Activated CD4-positive, alpha-beta T cell treated with anti-CD3 and anti-CD28 coated beads for 1 hour (primary cell): ENCODE data around the gene NSMF.

Experiments
- DNase-seq: peaks from one replicate; pipeline ENCODE4 v3.0.0-alpha.2; 2020

Gene NSMF

DNA sequence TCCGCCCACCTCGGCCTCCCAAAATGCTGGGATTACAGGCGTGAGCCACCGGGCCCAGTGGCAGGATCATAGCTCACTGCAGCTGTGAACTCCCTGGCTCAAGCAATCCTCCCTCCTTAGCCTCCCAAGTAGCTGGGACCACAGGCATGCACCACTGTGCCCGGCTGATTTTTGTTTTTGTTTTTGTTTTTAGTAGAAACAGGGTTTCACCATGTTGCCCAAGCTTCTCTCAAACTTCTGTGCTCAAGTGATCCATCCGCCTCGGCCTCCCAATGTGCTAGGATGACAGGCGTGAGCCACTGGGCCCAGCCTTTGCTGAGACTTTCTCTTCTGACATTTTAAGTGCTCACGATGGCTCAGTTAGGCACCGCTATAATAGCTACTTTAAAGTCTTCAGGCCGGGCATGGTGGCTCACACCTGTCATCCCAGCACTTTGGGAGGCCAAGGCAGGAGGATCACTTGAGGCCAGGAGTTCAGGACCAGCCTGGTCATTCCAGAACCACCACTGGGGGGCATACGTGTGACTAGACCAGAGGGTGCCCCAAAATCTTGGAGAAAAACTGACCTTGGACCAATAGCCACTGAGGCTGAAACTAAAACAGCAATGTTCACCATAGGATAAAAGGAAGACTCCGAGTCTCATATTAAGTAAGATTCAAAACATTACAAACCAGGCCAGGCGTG, 14.9 kb downstream of the NSMF start:
- DNase-seq: no peak

DNA sequence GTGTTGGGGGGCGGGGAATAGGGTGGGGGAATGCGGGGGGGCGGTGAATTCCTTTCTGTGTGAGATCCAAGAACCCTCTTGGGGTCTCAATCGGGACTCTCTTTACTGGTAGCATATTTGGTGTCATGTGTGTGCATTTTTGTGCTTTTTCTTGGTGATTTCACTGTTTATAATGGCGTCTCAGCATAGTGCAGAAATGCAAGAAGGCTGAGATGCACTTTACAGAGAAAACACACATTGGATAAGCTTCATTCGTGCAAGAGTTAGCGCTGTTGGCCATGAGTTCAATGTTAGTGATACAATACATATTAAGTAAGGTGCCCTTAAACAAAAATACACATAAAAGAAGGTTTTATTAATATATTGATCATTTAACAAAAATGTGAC, 17.2 kb downstream of the NSMF start:
- DNase-seq: no peak

DNA sequence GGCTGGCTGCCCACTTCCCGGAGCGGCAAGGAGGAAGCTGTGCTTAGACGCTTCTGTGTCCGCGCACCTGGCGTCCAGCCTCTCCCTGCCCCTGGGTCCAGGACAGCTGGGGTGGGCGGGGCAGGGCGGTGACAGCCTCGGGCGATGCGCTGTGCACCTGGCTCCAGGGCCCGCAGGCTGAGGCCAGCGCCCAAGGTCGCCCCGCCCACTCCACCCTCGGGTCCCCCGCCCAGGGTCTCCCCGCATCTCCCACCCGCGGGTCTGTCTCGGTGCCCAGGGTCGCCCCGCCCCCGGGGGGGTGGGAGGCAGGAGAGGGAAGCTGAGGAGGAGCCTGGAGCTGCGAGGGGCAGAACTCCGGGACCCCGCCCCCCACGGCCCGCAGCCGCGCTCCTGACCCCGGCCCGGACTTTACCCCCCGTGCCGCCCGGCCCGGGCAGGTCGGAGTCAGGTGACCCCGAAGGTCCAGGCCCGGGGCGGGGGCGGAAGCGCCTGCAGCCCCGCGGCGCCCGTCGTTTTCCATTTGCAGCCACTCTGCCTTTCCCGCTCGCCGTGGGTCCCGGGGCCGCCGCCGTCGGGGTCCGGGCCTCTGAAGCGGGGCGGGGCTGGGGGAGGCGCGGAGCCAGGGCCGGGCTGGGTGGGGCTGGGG, 17.7 kb downstream of the NSMF start, which contains the start of gene ENTPD8:
Gene ENTPD8 (minus strand): TSS at position 69 of the 646 bp plus-strand sequence. CDS start 3,072 bp downstream, outside the sequence.
- no peak for DNase-seq

DNA sequence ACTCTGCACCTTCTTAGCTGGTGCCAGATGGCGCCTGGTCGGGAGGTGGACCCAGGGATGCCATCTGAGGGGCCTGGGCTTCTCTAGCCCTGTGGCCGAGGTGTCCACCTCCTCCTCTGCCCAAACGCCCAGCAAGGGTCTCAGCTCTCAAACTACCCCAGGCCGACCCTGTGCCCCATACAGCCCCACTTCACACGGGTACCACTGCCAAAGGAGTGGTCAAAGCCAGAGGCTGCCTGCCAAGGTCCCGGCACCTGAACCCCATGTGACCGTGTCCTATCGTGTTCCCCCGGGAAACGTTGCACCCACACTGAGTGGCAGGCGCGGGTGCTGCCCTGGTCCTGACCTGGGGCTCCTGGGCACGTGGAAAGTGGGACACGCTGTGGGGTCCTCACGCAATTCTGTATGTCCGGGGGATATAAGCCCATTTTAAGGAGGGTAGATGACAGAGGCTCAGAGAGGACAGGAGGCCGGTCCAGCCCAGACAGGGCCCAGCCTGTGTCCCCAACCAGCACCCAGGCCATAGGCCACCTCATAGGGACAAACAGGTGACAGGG, 19.9 kb downstream of the NSMF start:
- DNase-seq: no peak

- no peak for DNase-seq
These were observed 20.5 kb downstream of the NSMF start for GRCh38 chr9:137438591-137439157.

DNA sequence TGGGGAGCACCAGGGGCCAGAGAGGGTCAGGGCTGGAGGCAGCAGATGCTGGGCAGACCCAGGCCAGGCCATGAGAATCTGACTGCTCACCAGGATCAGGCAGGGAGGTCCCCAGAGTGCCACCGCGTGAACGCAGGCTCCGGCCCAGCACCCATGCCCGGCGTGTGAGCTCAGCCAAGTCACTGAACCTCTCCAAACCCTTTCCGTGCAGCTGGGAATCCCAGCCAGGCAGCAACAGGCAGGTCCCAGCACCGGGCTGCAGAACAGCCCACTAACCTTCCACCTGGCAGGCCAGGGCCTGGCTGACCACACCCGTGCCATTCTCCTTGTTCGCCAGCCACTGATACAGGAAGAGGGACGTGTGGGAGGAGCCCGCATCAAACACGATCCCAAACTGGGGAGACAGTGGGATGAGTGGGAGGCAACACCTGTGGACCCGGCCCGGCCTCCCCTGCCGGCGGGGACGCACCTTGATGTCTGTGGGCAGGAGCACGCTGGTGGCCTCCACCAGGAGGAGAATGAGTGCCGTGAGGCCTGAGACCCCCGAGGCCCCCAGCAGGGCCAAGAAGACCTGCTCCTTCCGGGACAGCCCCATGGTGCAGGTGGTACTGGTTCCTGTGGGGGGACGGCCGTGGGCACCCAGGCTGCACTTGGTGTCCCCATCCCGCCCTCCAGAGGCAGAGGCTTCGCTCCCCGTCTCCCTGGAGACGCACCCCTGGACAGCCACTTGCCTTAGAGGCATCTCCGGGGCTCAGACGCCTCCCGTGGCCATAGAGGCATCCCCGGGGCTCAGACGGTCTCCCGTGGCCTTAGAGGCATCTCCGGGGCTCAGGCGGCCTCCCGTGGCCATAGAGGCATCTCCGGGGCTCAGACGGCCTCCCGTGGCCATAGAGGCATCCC, 21.2 kb downstream of the NSMF start:
- no peak for DNase-seq

- no peak for DNase-seq
These were observed 22.2 kb downstream of the NSMF start for GRCh38 chr9:137436761-137437600.

DNA sequence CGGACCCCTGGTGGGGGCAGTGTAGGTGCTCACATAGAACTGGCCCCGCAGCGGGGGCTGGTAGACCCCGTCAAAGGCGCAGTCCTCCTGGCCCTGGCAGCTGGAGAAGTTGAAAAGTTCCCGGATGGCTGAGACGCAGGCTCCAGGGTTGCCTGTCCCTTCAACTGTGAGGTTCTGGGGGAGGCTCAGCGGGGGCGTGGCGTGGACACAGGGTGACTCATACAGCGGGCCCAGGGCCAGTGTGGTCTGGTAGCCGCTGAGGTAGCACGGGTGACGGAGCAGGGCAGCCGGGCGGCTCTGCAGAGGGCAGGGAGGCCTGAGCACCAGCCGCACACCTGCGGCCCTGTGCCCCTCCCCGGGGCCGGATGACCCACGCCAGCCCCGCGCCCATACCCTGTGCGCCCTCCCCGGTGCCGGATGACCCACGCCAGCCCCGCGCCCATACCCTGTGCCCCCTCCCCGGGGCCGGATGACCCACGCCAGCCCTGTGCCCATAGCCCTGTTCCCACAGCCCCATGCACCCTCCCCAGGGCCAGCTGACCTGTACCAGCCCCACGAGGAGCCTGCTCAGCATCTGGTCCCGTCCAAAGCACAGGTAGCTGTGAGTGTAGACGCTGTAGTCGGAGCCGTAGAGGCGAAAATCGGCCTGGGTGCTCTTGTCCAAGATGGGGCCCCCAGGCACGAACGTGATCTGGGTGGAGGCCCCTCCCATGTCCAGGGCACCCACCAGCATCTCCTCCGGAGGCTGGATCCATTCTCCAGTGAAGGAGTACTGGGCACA, 23.0 kb downstream of the NSMF start:
- DNase-seq: no peak

DNA sequence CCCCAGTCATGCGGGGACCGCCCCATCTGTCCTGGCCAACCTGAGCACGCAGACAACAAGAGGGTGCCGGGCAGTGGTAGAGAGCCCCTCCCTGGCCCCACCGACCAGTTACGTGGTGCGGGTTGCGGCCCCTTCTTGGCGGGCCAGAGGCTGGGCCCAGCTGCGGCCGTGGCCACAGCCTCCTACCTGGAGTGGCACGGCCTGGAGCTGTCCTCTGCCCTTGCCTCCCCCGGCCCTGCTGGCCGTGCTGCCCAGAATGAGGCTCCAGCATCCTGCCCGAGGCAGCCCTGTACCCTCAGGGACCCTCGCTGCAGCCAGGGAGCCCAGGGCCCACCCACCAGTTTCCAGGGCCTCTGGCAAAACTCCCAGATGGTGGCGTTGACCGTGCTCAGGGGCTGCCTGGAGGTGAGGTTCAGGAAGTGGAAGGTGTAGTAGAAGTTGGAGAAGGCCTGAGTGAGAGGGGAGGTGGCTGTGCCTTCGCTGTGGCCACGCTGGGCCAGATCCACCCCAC, 23.7 kb downstream of the NSMF start:
- DNase-seq: no peak

GRCh38 chr9:137434498-137435380, 24.4 kb downstream of the NSMF start:
- no peak for DNase-seq

- DNase-seq: no peak
These were observed 25.2 kb downstream of the NSMF start for GRCh38 chr9:137433916-137434431.

DNA sequence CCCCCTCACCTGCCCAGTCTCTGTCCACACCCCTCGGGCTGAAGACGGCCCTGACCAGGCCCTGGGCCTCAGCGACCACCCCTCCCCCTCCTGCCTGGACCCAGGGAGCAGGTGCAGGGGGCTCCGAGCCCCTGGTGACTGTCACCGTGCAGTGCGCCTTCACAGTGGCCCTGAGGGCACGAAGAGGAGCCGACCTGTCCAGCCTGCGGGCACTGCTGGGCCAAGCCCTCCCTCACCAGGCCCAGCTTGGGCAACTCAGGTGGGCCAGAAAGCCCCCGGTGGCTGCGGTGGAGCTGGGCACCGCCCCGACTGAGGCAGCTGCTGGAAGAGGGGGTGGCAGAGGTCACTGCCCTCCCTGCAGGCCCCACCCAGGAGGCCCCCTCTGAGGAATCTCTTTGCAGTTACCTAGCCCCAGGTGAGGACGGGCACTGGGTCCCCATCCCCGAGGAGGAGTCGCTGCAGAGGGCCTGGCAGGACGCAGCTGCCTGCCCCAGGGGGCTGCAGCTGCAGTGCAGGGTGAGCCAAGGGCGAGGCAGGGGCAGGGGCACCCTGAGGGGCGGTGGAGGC, 25.7 kb downstream of the NSMF start:
- no peak for DNase-seq

- DNase-seq: no peak
These were observed 26.3 kb downstream of the NSMF start for GRCh38 chr9:137432687-137433348.

DNA sequence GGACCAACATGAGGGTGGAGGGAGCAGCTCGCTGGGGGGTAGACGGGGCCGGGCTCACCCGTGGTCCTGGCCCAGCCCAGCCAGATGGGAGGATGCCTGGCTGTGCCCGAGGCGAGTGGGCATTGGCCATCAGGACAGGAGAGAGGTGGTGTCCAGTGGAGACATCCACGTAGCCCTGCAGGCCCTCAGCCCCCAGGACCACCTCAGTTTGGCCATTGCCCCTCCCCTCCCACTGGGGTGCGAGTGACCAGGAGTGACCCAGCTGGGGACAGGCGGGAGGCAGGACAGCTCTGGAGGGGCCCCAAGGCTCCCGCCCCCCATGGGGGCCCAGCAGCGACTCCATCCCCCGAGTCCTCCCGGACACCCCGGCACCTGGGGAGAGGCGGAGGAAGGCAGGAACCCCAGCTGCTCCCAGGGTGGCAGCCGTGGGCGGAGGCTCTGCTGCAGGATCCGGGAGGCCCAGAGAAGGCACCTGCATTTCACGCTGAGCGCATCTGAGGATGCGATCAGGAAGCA, 27.7 kb downstream of the NSMF start:
- DNase-seq: no peak

DNA sequence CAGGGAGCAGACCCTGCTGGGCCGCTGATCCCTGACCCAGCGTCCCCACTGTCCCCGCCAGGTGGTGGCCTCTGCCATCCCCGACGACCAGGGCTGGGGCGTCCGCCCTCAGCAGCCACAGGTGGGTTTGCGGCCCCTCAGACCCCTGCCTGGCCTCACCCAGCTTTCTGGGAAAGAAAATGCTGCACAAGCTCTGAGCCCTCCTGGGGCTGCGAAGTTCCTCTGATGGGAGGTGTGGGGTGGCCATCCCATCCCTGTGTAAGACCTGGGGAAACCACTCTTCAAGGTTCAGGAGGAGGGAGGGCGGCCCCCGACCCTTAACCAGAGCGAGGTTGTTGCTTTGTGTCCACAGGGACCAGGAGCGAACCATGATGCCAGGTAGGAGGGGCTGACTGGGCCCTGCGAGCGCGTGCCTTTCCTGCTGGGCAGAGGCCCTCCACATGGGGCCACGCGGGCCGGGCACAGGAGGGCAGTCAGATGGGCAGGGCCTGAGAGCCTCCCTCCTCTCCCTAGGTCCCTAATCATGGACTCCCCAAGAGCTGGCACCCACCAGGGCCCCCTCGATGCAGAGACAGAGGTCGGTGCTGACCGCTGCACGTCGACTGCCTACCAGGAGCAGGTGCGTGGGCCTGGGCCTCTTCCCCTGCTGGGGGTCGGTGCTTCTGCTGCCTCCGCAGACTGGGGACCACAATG, 28.3 kb downstream of the NSMF start:
- DNase-seq: no peak

DNA sequence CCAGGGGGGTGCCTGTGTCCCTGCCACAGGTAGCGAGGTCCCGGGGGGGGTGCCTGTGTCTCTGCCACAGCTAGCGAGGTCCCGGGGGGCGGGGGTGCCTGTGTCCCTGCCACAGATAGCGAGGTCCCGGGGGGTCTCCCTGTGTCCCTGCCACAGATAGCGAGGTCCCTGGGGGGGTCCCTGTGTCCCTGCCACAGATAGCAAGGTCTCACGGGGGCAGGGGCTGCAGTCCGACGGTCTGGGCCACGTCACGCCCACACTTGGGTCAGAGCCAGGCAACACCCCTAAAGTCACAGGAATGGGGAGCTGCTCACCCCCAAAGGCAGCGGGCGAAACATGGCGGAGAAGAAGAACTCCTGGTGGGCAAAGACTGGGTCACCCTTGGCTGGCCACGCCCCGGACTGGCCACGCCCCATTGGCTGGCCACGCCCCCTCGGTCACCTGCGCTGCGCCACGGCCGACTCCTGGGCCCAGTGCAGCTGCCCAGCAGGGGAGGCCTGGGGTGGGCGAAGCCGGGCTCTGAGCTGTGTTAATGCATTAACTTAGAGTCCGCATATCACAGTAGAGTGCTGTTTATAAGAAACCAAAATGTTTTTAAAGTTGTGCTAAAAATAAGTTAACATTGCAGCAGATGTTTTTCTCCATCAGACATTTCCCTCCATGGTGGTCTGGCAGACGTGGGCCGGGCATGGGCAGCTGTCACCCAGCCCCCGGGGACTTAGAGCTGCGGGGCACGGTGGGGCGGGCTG, 29.0 kb downstream of the NSMF start:
- DNase-seq: no peak

DNA sequence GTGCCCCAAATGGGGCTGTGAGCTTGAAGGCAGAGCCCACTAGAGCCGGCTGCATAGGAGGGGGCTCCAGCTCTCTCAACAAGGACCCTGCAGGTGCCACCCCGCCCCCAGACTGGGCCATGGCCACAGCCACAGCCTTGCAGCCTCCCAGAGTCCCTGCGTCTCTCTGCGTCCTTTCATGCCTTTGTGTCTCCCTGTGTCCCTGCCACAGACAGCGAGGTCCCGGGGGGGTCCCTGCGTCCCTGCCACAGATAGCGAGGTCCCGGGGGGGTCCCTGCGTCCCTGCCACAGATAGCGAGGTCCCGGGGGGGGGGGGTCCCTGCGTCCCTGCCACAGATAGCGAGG, 29.6 kb downstream of the NSMF start:
- DNase-seq: no peak
